GM12874 (cell line): ENCODE data around the gene MICAL2.

Source experiments
- TF ChIP-seq, protein P1 (sequence below): IDR thresholded peaks from 2 replicates; pipeline ENCODE4 v1.5.1; 2011; ENCODE audit warnings: low read depth, mild to moderate bottlenecking, control low read depth, low read length, moderate library complexity; ENCODE audit not compliant: insufficient read depth

Gene MICAL2

DNA sequence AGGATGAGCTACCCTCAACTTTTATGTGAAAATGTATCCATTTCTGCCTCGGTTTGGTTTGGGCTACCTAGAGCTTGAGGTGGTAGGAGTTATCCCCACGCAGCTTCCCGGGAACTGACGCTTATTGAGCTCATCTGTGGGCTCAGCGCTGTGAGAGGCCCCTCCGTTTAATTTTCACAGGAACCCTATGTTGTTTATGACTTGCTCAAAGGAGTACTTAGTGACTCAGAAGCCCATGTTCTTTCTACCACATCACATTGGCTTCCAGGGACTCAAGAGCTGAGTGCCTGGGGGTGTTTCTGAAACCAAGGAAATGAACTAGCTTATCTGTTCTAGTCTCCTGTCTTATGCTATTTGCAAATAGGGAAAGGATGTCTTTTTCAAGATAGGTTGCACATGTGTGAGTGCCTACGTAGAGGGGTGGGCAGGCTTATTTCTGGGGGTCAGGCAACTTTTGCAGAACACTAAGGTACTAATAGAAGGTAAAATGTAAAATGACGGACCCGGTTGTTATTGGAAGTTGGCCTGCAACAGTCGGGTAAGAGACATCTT lies 40.5 kb downstream of the MICAL2 start:
- TF ChIP-seq, protein P1, sequence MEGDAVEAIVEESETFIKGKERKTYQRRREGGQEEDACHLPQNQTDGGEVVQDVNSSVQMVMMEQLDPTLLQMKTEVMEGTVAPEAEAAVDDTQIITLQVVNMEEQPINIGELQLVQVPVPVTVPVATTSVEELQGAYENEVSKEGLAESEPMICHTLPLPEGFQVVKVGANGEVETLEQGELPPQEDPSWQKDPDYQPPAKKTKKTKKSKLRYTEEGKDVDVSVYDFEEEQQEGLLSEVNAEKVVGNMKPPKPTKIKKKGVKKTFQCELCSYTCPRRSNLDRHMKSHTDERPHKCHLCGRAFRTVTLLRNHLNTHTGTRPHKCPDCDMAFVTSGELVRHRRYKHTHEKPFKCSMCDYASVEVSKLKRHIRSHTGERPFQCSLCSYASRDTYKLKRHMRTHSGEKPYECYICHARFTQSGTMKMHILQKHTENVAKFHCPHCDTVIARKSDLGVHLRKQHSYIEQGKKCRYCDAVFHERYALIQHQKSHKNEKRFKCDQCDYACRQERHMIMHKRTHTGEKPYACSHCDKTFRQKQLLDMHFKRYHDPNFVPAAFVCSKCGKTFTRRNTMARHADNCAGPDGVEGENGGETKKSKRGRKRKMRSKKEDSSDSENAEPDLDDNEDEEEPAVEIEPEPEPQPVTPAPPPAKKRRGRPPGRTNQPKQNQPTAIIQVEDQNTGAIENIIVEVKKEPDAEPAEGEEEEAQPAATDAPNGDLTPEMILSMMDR = no peak

DNA sequence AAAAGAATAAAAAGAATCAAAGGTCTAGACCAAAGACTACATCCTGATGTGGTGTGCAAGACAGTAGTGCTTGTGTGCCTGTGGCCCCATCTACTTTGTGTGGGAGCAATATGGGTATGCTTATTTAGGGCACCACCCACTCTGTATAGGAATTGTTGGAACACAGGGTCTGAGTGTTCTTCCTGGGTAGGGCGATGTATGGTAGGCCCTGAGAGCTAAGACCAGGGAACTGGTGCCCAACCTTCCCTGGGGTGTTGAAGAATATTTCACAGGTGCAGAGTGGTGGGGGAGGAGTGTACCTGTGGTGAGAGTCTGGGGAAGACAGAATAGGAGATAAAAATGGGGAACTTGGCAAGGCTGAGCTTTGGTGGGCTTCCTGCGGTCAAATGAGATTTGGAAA lies 41.9 kb downstream of the MICAL2 start:
- TF ChIP-seq, protein P1 = no peak

DNA sequence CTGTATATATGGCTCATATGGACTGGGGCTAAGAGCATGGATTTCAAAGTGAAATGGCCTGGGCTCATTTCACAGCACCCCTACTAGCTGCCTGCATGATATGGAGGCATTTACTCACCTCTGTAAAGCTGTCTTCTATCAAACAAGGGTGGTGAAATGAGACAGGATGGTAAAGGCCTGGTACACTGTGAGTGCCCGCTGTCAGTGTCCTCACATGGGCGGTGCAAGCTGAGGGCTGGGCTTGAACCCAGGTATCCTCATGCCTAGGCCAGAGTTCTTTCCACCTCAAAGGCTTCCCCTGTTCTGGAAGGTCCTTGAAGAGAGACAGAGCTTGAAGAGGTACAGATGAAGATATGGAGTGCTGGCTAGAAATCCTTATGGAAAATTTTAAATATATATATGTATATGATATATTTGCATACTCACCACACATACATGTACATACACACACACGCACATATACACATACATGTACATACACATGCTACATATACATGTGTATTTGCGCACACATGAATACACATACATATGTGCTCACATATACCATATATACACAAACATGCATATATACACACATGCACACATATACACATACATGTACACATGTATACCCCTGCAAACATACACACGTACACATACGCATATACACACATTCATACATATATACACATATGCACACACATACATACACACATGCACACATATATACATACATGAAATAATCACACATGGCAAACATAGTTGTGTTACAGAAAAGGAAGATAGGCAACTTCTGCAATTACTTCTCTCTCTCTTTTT lies 44.7 kb downstream of the MICAL2 start:
- TF ChIP-seq, protein P1 = no peak

DNA sequence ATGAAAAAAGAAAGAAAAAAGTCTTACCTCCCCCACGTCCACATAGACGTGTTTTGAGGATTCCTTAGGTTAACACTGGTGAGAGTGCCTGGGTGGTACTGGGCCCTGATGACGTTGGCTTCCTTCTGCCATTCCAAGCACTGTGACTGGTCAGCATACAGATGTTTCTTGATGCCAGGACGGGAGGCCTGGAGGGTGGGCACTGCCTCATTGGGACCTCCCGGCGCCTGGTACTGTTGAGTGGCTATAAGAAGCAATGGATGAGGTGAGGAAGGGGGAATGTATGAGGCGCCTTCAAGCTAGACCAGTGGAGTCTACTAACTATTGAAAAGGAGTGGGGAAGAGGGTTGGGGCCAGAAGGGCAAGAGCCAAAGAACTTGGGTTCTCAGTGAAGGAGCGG lies 45.3 kb downstream of the MICAL2 start:
- TF ChIP-seq, protein P1 = no peak

- TF ChIP-seq, protein P1 = no peak
These were observed 46.1 kb downstream of the MICAL2 start for GRCh38 chr11:12156301-12157140.

DNA sequence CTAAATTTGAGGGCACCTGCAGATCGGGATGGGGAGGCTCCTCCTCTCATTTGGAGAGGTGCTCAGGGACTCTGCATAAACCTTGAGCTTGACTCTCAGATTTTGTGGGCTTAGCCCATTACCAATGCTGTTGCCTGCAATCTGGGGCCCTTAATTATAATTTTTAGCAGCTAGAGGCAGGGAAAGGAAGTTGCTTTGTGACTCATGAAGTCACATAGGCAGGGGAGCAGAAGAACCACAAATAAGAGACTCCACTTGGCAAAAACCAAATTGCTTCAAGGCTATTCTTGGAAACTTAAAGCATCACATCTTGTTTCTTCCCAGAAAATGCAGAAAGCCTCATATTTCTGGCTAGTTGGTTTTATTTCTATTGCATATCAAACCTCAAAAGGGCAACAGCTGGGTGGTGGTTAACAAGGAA lies 46.9 kb downstream of the MICAL2 start:
- TF ChIP-seq, protein P1 = no peak

DNA sequence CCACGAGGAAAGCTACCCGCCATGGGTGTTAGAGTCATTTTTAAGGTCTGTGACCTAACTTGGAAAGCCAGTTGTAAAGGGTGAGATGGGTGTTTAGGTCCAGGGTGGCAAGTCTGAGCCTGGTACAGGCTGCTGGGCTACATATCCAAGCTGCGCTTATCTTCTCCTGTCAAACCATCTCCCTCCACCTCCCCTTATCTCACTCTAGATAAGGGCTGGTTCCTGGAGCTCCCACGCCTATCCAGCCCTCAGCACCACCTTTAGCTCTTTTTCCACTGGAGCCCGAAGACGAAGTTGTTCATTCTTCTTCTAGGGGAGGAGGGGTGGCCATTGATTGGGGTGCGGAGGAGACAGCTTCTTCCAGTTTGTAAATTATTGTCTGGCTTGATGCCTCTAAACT lies 48.5 kb downstream of the MICAL2 start:
- TF ChIP-seq, protein P1 = no peak
